Kidney (tissue), 14 donors: ENCODE results near the gene FGD6. TPM values are rescaled to one million over a fixed set of nuclear protein-coding genes. Genes with fewer than 3 reads are reported as not detected.

Experiments
- DNase-seq, 5 donors: peaks; one replicate each; pipeline ENCODE4 v3.0.0-alpha.2; 2013 to 2020
- FAIRE-seq: peaks from 2 replicates; lab custom pipeline; 2012; peaks lifted over from hg19 to GRCh38; lab: Jason Lieb, UNC
- H3K27ac ChIP-seq, 2 donors: one replicate each; pipeline ENCODE4 v1.7.0; 2013; ENCODE audit warnings: low read depth in 2 of 2, low read length in 2 of 2, inconsistent platforms in 1 of 2
- H3K27me3 ChIP-seq: one replicate; pipeline ENCODE4 v1.7.1; 2013; ENCODE audit warnings: low read length, inconsistent platforms; ENCODE audit not compliant: control insufficient read depth, insufficient read depth
- H3K36me3 ChIP-seq, 3 donors: one replicate each; pipeline versions ENCODE4 v1.7.0 to v1.7.1; 2013; ENCODE audit warnings: low read length in 3 of 3, control low read depth in 1 of 3, inconsistent platforms in 1 of 3; ENCODE audit not compliant: insufficient read depth in 3 of 3, control insufficient read depth in 2 of 3
- H3K4me1 ChIP-seq, 3 donors: one replicate each; pipeline versions ENCODE4 v1.7.0 to v1.7.1; 2013; ENCODE audit warnings: low read length in 3 of 3, inconsistent platforms in 1 of 3, low read depth in 1 of 3; ENCODE audit not compliant: control insufficient read depth in 2 of 3, insufficient read depth in 2 of 3
- H3K4me3 ChIP-seq, 3 donors: one replicate each; pipeline versions ENCODE4 v1.7.0 to v1.8.1; 2013; ENCODE audit warnings: low read length in 3 of 3, control low read depth in 1 of 3, inconsistent platforms in 1 of 3
- H3K9ac ChIP-seq, 3 donors: one replicate each; pipeline versions ENCODE4 v1.7.0 to v1.7.1; 2013; ENCODE audit warnings: low read length in 3 of 3, control low read depth in 1 of 3, inconsistent platforms in 1 of 3
- H3K9me3 ChIP-seq, 3 donors: one replicate each; pipeline versions ENCODE4 v1.7.0 to v1.7.1; 2013; ENCODE audit warnings: low read length in 3 of 3, control low read depth in 1 of 3, inconsistent platforms in 1 of 3; ENCODE audit not compliant: control insufficient read depth in 2 of 3, insufficient read depth in 1 of 3
- intact Hi-C: fragments of 100-400 bp; cut with DNase I; formaldehyde crosslinking; loops from one replicate; pipeline ENCODE4 v1.11.1; 2022
- polyA plus RNA-seq: library from polyadenylated mRNA; stranded (reverse); fragments of 350-450 nt; fragmentation: Illumina TruSeq; extraction: RNeasy Lipid Tissue Mini Kit (QIAGEN cat#74804); gene quantifications from one replicate; pipeline ENCODE4 v1.2.3, GENCODE V29; 2014; ENCODE audit warnings: low read depth, low replicate concordance; ENCODE audit not compliant: insufficient read depth
- total RNA-seq: library from RNA; stranded (reverse); fragmentation: NEBNext Ultra II Directional; extraction: Animal tissue kit (Norgen Biotek cat#: 25700); gene quantifications from one replicate; pipeline ENCODE4 v1.2.1, GENCODE V29; 2021
- TF ChIP-seq, protein P1 (sequence below): IDR thresholded peaks from 3 replicates; pipeline ENCODE4 v1.5.1; 2012; ENCODE audit warnings: mild to moderate bottlenecking, moderate library complexity, borderline replicate concordance; ENCODE audit not compliant: insufficient read depth; ENCODE audit errors: extremely low read depth
- donor health status: control.
- donor health status: control.
- donor health status: control.
- donor health status: control.
- donor health status: control.
- donor health status: DM: yes; HTN: yes; CAD: no.
- donor health status: Normal renal cell carcinoma (clear cell type).

FGD6 gene
- total and polyA plus RNA-seq, 2 donors from 2014 or later: 1.2 to 19.8 TPM

DNA sequence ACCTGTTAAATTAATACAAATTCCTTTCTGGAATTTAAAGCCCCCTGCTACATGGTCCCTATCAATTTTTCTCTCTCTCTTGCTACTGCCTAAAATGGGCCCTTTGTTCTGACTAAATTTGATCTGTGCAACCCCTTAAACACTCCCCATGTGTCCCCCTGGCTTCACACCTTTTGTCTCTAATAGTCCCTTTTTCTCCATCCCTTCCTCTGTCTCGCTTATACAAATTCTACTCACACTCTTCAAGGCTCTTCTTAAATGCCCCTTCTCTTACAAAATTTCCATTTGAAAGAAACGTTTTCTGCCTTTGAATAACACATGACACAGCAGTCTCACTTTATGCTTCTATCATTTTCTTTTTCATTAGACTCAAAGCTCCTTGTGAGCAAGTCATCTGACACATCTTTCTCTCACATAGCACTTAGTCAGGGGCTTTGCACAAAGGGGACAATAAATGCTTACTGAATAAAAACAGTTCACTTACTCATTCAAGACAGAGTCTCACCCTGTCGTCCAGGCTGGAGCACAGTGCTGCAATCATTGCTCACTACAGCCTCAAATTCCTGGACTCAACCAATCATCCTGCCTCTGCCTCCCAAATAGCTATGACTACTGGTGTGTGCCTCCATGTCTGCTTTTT is 102.4 kb downstream of the FGD6 start:
- intact Hi-C loops: loop anchor here (10.0 kb wide), 1 partner anchor 220 kb away; no protein-coding TSS in a partner anchor
- TF ChIP-seq, protein P1, sequence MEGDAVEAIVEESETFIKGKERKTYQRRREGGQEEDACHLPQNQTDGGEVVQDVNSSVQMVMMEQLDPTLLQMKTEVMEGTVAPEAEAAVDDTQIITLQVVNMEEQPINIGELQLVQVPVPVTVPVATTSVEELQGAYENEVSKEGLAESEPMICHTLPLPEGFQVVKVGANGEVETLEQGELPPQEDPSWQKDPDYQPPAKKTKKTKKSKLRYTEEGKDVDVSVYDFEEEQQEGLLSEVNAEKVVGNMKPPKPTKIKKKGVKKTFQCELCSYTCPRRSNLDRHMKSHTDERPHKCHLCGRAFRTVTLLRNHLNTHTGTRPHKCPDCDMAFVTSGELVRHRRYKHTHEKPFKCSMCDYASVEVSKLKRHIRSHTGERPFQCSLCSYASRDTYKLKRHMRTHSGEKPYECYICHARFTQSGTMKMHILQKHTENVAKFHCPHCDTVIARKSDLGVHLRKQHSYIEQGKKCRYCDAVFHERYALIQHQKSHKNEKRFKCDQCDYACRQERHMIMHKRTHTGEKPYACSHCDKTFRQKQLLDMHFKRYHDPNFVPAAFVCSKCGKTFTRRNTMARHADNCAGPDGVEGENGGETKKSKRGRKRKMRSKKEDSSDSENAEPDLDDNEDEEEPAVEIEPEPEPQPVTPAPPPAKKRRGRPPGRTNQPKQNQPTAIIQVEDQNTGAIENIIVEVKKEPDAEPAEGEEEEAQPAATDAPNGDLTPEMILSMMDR: no peak
- no peak overlapping the region for H3K9ac ChIP-seq
- no peak overlapping the region for H3K4me3 ChIP-seq
- H3K27me3 ChIP-seq: no peaks in the 10 kb centered on the region
- H3K36me3 ChIP-seq: peaks cover 0 to 4% (median 0%) of the 10 kb centered on the region in 3 donors
- no peaks in the 10 kb centered on the region for H3K9me3 ChIP-seq
- no peak overlapping the region for H3K27ac ChIP-seq
- H3K4me1 ChIP-seq: no peaks in the 10 kb centered on the region
- FAIRE-seq (no peak), DNase-seq (no peak)

DNA sequence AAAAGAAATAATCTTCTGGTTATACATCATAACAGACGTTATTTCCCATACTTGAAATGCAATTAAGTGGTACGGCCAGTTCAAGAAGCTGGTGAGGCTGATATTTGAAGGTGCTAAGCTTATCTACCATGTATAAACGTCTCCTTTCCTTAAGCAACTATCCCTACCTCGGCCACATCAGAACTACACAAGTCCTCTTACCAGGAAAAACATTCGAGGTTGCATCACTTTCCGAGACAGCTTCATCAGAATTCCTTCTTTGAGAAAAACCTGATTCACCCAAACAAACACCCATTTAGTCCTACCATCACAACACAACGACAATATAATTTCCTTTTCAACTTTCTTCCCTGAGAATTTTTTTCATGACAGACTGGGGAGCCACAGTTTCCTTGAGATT is 109.9 kb downstream of the FGD6 start:
- intact Hi-C loops: no loop called here
- Histone ChIP-seq H3K4me1 (no peaks in the 10 kb centered on the region), H3K9me3 (no peaks in the 10 kb centered on the region)

DNA sequence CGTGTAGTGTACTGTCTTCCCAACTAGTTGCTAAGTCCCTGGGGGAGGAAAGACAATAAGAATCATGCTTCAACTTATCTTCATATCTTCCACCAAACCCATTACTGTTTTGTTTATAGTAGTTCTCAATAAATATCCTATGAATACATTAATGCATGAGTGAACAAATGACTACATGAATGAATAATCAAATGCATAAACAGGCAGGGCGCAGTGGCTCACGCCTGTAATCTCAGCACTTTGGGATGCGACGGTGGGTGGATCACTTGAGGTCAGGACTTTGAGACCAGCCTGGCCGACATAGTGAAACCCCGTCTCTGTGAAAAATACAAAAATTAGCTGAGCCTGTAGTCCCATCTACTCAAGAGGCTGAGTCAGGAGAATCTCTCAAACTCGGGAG is 111.7 kb downstream of the FGD6 start:
- peaks cover 0 to 15% (median 2%) of the 10 kb centered on the region in 3 donors for H3K36me3 ChIP-seq
- H3K27me3 ChIP-seq: no peaks in the 10 kb centered on the region
- H3K27ac ChIP-seq: no peak overlapping the region
- DNase-seq (no peak), FAIRE-seq (no peak)
- TF ChIP-seq, protein P1: no peak
- H3K9me3 ChIP-seq: no peaks in the 10 kb centered on the region
- H3K4me1 ChIP-seq: no peaks in the 10 kb centered on the region
- H3K9ac ChIP-seq: no peak overlapping the region
- intact Hi-C loops: no loop called here
- H3K4me3 ChIP-seq: no peak overlapping the region

More for the DNA sequence above, 109.9 kb downstream of the FGD6 start:
- no peak overlapping the region for H3K27ac ChIP-seq
- no peaks in the 10 kb centered on the region for H3K27me3 ChIP-seq
- DNase-seq (no peak), FAIRE-seq (no peak)
- H3K4me3 ChIP-seq: no peak overlapping the region
- H3K36me3 ChIP-seq: peaks cover 0 to 18% (median 2%) of the 10 kb centered on the region in 3 donors
- TF ChIP-seq, protein P1: no peak
- H3K9ac ChIP-seq: no peak overlapping the region
